GM18873 (cell line): ENCODE measurements around the gene MYBPC1.
"Not testable (repeated sequence)": the region's sequence is repeated elsewhere in the genome, so short reads cannot be mapped to it uniquely, and the experiment has no call there.

Source experiments
- ATAC-seq: cut with Tn5 transposase; IDR thresholded peaks from one replicate; pipeline ENCODE4 v1.9.1; 2021; ENCODE audit warnings: mild to moderate bottlenecking, moderate library complexity, moderate number of reproducible peaks; ENCODE audit not compliant: unreplicated experiment, low FRiP score

The MYBPC1 gene, protein sequence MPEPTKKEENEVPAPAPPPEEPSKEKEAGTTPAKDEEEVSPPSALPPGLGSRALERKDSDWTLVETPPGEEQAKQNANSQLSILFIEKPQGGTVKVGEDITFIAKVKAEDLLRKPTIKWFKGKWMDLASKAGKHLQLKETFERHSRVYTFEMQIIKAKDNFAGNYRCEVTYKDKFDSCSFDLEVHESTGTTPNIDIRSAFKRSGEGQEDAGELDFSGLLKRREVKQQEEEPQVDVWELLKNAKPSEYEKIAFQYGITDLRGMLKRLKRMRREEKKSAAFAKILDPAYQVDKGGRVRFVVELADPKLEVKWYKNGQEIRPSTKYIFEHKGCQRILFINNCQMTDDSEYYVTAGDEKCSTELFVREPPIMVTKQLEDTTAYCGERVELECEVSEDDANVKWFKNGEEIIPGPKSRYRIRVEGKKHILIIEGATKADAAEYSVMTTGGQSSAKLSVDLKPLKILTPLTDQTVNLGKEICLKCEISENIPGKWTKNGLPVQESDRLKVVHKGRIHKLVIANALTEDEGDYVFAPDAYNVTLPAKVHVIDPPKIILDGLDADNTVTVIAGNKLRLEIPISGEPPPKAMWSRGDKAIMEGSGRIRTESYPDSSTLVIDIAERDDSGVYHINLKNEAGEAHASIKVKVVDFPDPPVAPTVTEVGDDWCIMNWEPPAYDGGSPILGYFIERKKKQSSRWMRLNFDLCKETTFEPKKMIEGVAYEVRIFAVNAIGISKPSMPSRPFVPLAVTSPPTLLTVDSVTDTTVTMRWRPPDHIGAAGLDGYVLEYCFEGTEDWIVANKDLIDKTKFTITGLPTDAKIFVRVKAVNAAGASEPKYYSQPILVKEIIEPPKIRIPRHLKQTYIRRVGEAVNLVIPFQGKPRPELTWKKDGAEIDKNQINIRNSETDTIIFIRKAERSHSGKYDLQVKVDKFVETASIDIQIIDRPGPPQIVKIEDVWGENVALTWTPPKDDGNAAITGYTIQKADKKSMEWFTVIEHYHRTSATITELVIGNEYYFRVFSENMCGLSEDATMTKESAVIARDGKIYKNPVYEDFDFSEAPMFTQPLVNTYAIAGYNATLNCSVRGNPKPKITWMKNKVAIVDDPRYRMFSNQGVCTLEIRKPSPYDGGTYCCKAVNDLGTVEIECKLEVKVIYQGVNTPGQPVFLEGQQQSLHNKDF

DNA sequence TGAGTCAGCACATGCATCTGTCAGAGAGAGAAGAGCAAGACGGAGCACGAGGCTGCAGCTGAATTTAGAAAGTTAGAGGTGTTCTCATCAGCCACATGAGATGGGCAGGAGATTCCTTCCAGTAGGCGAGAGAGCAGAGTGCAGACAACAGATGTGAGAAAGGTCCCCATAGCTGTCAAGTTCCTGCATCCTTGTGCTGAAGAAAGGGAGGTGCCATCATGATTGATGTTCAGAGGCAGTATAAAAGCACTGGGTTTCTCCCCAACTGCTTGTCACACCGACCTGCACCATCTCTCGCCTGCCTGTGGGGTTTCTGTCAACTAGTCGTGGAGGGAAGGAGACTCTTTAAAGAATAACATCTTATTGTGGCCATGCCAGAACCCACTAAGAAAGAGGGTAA, at the start of gene MYBPC1:
MYBPC1 (plus strand) TSS at position 272 of the 400 bp plus-strand sequence; CDS start at position 372, 100 bp downstream.
- ATAC-seq, result no peak

DNA sequence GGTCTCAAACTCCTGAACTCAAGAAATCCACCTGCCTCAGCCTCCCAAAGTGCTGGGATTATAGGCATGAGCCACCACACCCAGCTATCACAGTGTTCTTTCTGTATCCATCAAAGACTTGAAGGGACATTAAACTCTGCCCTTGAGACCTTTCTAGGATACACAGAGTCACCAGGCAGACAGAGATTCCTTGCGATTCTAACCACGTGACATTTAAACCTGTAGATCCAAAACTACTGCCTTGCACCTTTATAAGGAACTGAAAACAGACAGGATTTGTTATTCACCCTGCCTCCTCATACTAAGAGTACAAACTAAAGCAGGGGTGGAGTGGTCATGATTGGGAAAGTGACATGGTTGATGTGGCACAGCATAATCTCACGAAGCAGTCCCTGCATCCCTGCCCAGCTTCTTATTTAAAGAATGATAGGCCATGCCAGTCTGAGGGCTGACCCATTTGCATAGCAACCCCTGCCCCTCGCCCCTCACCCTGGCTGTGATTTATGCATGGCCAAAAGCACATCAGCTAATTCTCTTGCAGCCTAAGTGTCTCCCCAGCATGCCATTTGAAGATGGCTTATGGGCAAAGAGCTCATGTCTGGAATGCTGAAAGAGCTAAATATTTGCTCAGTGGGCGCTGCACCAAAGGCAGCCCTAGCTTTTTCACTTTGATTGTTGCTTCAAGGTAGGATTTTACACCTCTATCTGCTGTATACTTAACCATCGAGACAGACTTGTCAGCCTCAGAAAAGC, 43.2 kb upstream of the MYBPC1 start:
- no peak for ATAC-seq

DNA sequence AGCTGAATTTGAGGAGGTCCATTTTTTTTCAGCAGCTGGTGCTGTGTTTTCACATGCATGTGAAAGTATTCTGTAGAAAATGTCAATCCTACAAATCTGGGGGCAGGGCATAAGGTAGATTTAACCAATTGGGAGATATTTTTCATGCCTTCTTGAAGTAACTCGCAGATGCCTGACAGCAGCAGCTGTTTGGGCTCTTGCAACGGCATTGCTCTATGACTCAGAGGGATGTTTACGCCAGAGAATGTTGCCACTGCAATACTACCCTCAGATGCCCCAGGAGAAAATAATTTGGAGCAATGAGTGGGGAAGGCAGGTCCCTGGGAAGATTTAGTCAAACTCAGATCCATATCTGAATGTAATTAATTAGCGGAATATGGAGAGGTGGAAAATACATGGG, 42.5 kb upstream of the MYBPC1 start:
- ATAC-seq, result no peak

DNA sequence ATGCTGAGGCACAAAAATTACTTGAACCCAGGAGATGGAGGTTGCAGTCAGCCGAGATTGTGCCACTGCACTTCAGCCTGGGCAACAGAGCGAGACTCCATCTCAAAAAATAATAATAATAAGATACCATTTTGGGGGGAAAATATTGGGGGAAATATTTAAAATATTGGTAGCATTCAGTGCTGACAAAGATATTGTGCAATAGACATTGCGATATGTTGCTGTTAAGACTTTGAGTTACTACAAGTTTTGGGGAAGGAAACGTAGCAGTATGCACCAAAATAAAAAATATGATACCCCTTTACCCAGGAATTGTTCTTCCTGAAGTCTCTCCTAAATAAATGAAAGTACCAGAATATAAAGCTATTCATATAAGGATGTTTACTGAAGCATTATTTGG, 37.7 kb upstream of the MYBPC1 start:
- ATAC-seq, result no peak

DNA sequence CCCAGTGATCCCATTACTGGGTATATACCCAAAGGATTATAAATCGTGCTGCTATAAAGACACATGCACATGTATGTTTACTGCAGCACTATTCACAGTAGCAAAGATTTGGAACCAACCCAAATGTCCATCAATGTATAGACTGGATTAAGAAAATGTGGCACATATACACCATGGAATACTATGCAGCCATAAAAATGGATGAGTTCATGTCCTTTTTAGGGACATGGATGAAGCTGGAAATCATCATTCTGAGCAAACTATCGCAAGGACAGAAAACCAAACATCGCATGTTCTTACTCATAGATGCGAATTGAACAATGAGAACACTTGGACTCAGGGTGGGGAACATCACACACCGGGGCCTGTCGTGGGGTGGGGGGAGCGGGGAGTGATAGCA, 36.0 kb upstream of the MYBPC1 start:
- not testable (repeated sequence) for ATAC-seq

DNA sequence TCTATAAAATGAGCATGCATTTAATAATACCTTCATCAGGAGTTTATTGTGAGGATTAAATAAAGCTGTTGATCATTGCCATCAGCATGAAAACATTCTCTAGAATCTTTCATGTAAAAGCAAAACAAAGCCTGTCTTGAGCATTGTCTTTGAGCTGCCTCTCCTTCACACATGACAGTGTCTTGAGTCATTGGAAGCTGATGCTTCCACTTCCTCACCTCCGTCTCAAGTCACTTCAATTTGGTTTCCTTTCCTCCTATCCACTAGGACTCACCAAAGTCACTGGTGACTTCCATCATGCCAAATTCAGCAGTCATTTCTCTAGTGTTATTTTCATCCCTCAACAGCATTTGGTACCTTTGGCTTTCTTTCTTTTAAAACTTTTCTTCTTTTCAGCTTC, 31.6 kb upstream of the MYBPC1 start:
- ATAC-seq, result no peak

DNA sequence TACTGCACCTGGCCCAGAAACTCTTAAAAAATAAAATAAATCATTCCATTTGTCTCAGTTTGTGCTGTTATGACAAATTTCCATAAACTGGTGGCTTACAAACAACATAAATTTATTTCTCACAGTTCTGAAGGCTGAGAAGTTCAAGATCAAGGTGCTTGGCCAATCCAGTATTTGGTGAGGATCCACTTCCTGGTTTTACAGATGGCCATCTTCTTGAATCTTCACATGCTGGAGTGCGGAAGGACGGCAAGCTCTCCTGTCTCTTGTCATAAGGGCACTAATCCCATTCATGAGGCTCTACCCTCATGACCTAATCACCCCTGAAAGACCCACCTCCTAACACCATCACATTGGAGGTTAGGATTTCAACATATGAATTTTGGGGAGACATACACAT, 29.9 kb upstream of the MYBPC1 start:
- no peak for ATAC-seq

DNA sequence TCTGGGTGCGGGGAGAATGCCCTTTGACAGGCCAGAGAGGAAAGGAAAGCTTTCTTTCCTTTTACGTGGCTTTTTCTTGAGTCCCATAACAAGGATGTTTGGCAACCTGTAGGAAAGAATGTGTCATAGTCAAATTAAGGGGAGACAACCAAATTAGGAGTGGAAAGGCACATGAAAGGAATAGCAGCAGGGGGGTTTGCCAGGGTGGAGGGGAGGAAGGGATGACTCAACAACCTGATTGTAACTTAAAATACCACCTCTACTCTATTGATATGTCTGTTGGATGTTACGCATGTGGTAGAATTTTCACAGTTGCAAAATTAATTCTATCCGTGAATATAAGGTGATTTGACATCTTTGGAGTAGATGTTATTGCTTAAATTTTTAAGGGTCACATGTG, 28.5 kb upstream of the MYBPC1 start:
- ATAC-seq, result no peak

DNA sequence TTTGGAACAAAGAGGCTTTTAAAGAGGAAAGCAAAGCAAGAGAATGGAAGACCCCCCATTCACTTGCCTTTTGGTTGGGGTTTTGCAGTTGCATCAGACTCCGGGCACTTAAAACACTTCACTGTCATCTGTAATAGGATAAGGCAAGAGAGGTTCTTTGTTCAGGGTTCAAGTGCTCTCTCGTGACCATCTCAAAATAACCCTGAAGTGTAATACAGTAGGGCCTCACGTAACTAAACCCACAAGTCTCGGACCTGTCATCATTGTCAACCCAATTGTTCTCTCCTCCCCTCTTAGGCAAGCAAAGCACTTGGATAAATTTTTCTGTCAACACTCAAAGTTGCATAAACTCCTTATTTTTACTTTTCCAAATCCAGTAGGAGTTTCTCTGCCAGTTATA, 26.9 kb upstream of the MYBPC1 start:
- no peak for ATAC-seq

DNA sequence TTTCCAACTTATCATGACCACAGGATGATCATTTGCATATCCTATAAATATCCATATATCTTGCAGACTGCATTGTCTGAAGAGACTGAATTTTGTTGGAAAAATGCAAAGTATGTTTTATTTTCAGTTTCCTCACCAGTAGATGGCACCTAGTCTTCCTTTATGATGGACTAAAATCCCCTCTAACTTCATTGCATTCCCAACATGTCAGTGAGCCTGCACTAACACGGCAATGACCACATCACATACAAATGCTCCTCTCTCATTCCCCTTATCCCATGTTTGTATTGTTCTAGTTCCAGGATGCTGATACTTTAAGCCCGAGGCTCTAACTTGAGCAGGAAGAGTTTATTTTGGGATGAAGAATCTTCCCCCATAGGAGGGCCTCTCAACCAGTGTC, 24.7 kb upstream of the MYBPC1 start:
- no peak for ATAC-seq

DNA sequence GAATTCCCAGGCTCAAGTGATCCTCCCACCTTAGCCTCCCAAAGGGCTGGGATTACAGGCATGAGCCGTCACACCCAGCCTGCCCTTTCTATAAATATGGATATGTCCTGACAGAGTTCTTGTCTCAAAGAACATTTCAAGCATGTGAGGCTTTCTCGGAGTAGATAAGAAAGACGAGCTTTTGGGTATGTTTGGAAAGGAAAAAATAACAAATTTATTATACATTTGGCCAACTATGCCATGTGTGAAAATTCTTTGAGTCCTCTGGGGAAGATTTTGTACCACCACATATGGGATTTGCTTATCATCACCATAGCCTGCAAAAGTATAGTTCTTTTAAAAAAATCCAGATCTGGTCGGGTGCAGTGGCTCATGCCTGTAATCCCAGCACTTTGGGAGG, 23.7 kb upstream of the MYBPC1 start:
- ATAC-seq, result no peak

DNA sequence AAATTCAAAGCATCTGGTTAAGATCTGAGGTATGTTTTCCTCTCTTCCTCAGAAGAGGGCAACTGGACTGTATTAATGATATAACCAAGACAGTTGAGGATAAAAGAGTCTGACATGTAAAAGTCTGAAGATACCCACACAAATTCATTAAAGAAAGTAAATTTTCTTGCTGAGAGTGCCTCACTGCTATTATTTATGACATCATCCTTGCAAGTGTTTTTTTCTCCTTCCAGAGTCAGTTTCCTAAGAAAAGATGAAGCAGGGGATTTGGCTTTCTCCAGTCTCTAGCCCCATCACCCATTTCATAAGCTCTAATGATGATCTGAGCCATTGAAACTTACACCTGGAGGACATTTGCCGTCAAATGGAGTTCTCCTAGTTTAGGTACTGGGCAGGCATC, 21.0 kb upstream of the MYBPC1 start:
- no peak for ATAC-seq

DNA sequence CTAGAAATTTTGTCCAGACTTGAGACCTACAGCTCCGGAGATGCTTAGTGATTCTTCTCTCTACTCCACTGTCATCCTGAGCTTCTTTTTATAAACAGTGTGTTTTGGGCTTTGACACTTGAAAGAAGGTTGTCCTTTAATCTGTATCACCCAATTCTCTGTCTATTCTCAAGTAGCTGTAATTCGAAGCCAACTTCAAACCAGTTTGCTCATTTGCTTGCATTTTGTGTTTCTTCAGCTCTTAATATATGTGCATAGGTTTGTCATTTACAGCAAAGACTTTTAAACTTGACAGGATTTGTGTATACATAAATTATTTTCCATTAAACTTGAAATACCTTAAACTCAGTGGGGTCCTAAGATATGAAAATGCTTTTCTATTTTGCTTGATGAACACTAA, 16.4 kb upstream of the MYBPC1 start:
- ATAC-seq, result no peak

DNA sequence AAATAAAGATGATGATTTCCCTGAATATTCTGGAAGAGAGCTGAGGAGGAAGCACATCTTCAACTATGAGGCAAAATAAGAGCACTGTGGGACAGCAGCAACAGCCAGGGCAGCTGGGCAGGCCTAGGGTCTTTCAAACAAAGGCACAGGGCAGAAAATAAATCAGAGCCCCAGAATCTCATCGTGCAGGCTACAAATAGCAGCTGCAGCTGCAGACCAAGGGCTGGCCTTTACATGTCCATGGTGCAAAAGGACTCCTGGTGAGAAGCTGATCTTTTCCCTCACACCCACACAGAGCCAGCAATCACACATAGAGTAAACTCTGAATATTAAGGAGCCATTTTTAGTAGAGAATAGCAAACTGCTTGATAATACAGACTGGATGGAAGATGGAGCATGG, 13.6 kb upstream of the MYBPC1 start:
- ATAC-seq, result no peak

DNA sequence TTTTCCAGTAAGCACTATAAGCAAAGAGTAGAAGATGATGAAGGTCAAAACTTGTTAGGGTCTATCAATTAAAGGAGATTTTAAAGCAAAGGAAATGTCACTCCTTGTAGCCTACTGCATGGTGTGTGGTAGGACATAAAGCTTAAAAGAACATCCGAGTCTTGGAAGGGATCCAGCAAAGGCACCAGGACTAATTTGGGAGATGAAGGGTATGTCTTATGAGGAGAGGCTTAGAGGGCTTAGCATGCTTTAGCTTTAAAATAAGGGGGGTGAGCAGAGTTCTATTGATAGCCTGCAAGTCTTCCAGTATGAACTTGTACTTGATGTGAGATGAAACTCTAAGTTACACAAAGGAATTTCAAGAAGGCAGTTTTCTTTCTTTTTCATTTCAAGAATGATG, 11.8 kb upstream of the MYBPC1 start:
- no peak for ATAC-seq

DNA sequence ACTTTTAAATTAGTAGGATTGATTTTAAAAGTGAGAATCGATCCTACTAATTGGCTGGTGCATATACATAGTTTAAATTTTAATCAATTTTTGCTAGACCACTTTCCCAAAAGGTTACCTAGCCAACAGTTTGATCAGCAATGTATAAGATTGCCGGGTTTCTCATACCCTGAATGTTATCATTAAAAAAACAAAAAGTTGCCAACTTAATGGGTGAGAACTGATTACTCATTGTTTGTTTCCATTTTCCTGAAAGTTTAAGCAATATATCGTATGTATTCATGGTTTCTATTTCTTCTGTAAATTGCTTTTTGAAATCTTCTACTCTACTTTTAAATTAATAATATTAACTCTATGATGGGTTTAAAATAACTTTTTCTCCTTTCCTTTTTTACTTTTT, 4.4 kb upstream of the MYBPC1 start:
- no peak for ATAC-seq

DNA sequence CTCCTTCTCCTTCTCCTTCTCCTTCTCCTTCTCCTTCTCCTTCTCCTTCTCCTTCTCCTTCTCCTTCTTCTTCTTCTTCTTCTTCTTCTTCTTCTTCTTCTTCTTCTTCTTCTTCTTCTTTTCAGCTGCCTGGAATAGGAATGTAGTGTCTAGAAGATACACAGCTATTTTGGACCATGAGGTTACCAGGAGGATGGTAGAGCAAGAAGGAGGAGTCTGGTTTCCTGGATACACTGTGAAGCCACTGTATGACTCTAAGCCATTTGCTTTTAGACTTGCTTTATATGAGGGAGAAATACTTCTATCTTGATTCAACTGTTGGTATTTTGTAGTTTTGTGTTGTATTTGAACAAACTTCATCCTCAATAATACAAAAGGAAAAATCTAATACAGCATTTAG, 3.0 kb upstream of the MYBPC1 start:
- no peak for ATAC-seq

DNA sequence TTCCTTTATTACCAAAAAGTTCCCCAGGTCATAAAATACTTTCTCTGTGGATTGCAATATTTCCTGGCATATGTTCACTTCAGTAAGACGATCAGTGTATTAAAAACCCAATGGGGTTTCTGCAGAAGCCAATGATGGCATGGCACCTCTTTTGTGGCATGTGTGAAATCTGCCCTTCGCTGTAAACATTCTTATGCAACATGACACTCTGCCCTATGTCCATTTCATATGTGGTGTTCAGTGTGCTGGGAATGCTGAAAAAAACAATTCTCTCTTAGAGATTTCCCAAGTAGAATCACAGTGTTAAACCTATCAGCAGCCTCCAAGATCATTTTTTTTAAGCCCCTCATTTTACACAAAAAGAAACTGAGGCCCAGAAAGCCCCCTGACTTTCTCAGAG, 2.3 kb upstream of the MYBPC1 start:
- ATAC-seq, result no peak

DNA sequence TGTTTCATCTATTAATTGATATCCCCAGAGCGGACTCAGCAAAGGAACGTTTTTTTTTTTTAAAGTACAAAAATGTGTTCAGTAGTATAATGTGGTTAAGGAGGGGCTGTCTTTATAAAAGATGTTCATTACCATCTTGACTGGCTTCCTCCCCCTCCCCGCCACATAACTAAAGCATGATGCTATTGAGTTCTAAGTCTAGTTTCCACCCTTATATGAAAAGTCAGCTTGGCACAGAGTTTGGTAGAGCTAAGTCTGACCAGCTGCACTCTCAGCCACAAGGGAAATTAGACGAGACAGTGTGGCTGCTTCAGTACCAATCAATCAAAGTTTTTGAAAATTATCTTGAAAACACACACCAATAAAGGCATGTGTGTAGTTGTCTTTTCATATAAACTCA, 1.9 kb upstream of the MYBPC1 start:
- ATAC-seq, result no peak

DNA sequence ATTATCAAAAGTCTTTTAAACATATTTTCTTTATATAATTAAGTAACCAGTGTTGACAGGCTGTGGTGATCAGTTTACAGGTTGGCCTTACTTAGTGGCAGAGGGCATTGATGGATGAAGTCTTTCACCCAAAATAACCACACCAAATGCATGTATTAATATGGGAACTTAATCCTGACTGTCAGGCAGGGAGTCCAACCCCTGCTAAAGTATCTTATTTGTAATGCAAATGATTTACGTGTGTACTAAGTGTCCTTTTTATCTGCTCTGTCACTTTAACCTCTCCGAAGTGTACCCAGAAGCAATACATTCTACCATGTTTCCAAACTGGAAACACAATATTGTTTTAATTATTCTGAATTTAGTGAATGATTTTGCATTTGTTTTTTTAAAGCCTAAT, 1.4 kb downstream of the MYBPC1 start:
- no peak for ATAC-seq
